ENCODE results near the gene ZNF394. TPM values are rescaled to one million over a fixed set of nuclear protein-coding genes. Genes with fewer than 3 reads are reported as not detected.
A peak's percentile ranks its signal among the peaks of the same experiment; 100 is the strongest.

ZNF394 gene
- total and polyA plus RNA-seq, 9 of the 15 experiments (the other 6 are each of a cell fraction or from before 2014, with no cell fraction given), result 2.9 to 32.2 (median 24.2) TPM

GRCh38 chr7:99543916-99544315, 43.8 kb upstream of the ZNF394 start:
- Histone ChIP-seq H3K9me3 (replicated peaks; ENCODE audit: control insufficient read depth, insufficient read depth, low read depth, low read length) (peaks cover 6% of the 10 kb centered on the region), H3K4me1 (replicated peaks in 1 of 2; ENCODE audit: control insufficient read depth in 2 of 2, insufficient read depth in 2 of 2, low read length in 2 of 2) (no peaks in the 10 kb centered on the region), H3K9ac (ENCODE audit: insufficient read depth in 1 of 2, low read depth in 2 of 2, low read length in 2 of 2) (no peak overlapping the region), H3K36me3 (ENCODE audit: control insufficient read depth, insufficient read depth, low read length) (peaks cover 12% of the 10 kb centered on the region; the same call in 2 of the 3 replicates), H3K4me3 (no peak overlapping the region), H3K27ac (ENCODE audit: extremely low read depth, low read depth, low read length) (no peak overlapping the region), H3K9me1 (ENCODE audit: control insufficient read depth, insufficient read depth, low read length) (no peaks in the 10 kb centered on the region), H2AFZ (ENCODE audit: low read depth, low read length) (no peak overlapping the region), H3K4me2 (ENCODE audit: insufficient read depth, low read length) (no peak overlapping the region), H4K20me1 (replicated peaks; ENCODE audit: control insufficient read depth, insufficient read depth, low read length) (no peaks in the 10 kb centered on the region), H3K27me3 (ENCODE audit: control insufficient read depth in 2 of 2, insufficient read depth in 2 of 2, low read length in 2 of 2) (no peaks in the 10 kb centered on the region), H3K79me2 (ENCODE audit: control insufficient read depth, insufficient read depth, low read length) (no peaks in the 10 kb centered on the region)
- in situ Hi-C loops (cut with MboI) (no loop called here), intact Hi-C loops (cut with micrococcal nuclease) (no loop called here)
- TF ChIP-seq ZNF121 (CRISPR knock-in tag; conservative IDR thresholded peaks at IDR 0.05) (peak; percentile 83), TEAD2 (tag; IDR thresholded peaks at IDR 0.05) (no peak)
- FAIRE-seq, result no peak
- DNase-seq (ENCODE audit: extremely low read depth in 1 of 4, low spot score in 3 of 4), result no peak
- 45% methylated on average over 6 of the region's 6 CpGs for WGBS (ENCODE audit: insufficient coverage, low coverage, missing lambda C conversion rate)
- BruUV-seq (replicated peaks), result no TSS peak
- CTCF ChIA-PET (ENCODE audit: low intra/inter-chr PET ratio), result no interaction called here
- POLR2A ChIA-PET, result no interaction called here
- no peak for ATAC-seq

GRCh38 chr7:99543081-99543671, 43.1 kb upstream of the ZNF394 start:
- Histone ChIP-seq H3K9me1 (ENCODE audit: control insufficient read depth, insufficient read depth, low read length) (no peaks in the 10 kb centered on the region), H3K27me3 (ENCODE audit: control insufficient read depth in 2 of 2, insufficient read depth in 2 of 2, low read length in 2 of 2) (no peaks in the 10 kb centered on the region), H3K4me1 (replicated peaks in 1 of 2; ENCODE audit: control insufficient read depth in 2 of 2, insufficient read depth in 2 of 2, low read length in 2 of 2) (no peaks in the 10 kb centered on the region), H3K9me3 (replicated peaks; ENCODE audit: control insufficient read depth, insufficient read depth, low read depth, low read length) (peaks cover 6% of the 10 kb centered on the region), H3K4me3 (no peak overlapping the region), H4K20me1 (replicated peaks; ENCODE audit: control insufficient read depth, insufficient read depth, low read length) (no peaks in the 10 kb centered on the region), H3K79me2 (ENCODE audit: control insufficient read depth, insufficient read depth, low read length) (no peaks in the 10 kb centered on the region), H3K27ac (ENCODE audit: extremely low read depth, low read depth, low read length) (no peak overlapping the region), H3K36me3 (ENCODE audit: control insufficient read depth, insufficient read depth, low read length) (peaks cover 10% of the 10 kb centered on the region; the same call in 2 of the 3 replicates), H2AFZ (ENCODE audit: low read depth, low read length) (no peak overlapping the region), H3K9ac (ENCODE audit: insufficient read depth in 1 of 2, low read depth in 2 of 2, low read length in 2 of 2) (no peak overlapping the region), H3K4me2 (ENCODE audit: insufficient read depth, low read length) (no peak overlapping the region)
- no peak for ATAC-seq
- intact Hi-C loops (cut with micrococcal nuclease) (no loop called here), in situ Hi-C loops (cut with MboI) (no loop called here)
- DNase-seq (ENCODE audit: extremely low read depth in 1 of 4, low spot score in 3 of 4), result no peak
- FAIRE-seq, result no peak
- no TSS peak for BruUV-seq (replicated peaks)
- ChIA-PET CTCF (ENCODE audit: low intra/inter-chr PET ratio) (no interaction called here), POLR2A (interaction anchor here (0.5 kb wide), 1 partner anchor 15 kb away, joined by 3 read pairs; the partner anchor contains the start of gene ZNF655)
- WGBS (ENCODE audit: insufficient coverage, low coverage, missing lambda C conversion rate), result 88% methylated on average over 34 of the region's 34 CpGs
- TF ChIP-seq ZBTB33 (CRISPR knock-in tag; IDR thresholded peaks at IDR 0.05), result 0 out of 2 replicates have a peak, but pooled peaks have one; percentile 33

All from K562 (cell line).